GM19468 (cell line): ENCODE data around the gene SH3RF1.

ENCODE experiments used
- ATAC-seq: cut with Tn5 transposase; IDR thresholded peaks from one replicate; pipeline ENCODE4 v1.9.1; 2021; ENCODE audit warnings: mild to moderate bottlenecking, moderate library complexity, moderate number of reproducible peaks; ENCODE audit not compliant: unreplicated experiment; ENCODE audit errors: extremely low read depth

The SH3RF1 gene

GRCh38 chr4:169054879-169055278, 215.9 kb downstream of the SH3RF1 start:
- no peak for ATAC-seq

- ATAC-seq: no peak
Observed at GRCh38 chr4:169052594-169052945, 218.2 kb downstream of the SH3RF1 start.

GRCh38 chr4:169051761-169052593, 218.8 kb downstream of the SH3RF1 start:
- no peak for ATAC-seq

- no peak for ATAC-seq
Observed at GRCh38 chr4:169050881-169051760, 219.6 kb downstream of the SH3RF1 start.

GRCh38 chr4:169050284-169050683, 220.5 kb downstream of the SH3RF1 start:
- no peak for ATAC-seq

- no peak for ATAC-seq
Observed at GRCh38 chr4:169048868-169049414, 221.8 kb downstream of the SH3RF1 start.

- no peak for ATAC-seq
Observed at GRCh38 chr4:169047956-169048355, 222.8 kb downstream of the SH3RF1 start.

DNA sequence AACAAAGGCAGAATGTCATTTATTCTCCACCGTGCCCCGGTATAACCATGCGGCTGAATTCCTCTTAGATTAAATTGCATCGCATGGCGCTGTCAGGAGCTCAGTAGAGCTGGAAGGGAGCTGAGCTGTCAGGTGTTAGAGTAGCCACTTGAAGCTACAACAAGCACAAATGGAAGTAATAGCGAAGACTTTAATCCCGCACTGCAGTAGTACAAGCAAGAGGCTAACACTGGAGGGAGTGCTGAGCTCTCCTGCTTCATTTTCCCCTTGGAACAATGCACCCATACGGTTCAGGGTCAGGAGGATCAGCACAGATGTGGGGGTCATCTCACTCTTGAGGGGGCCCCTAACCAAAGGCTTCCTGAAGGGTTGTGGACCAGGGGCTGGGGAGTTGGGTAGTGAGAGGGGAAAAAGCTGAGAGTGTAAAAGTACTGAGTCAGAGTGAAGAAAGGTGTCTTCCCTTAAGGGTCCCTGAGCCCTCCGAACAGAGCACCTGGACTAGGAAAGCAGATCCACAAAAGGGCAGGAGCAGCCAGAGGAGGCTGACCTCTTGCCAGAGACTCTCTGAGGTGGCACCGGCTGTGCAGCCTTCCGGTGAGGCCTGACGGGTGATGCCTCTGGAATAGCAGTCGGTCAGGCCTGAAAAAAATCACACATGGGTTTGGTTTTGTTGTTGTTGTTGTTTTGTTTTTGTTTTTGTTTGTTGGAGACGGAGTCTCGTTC, 224.7 kb downstream of the SH3RF1 start:
- ATAC-seq: no peak

DNA sequence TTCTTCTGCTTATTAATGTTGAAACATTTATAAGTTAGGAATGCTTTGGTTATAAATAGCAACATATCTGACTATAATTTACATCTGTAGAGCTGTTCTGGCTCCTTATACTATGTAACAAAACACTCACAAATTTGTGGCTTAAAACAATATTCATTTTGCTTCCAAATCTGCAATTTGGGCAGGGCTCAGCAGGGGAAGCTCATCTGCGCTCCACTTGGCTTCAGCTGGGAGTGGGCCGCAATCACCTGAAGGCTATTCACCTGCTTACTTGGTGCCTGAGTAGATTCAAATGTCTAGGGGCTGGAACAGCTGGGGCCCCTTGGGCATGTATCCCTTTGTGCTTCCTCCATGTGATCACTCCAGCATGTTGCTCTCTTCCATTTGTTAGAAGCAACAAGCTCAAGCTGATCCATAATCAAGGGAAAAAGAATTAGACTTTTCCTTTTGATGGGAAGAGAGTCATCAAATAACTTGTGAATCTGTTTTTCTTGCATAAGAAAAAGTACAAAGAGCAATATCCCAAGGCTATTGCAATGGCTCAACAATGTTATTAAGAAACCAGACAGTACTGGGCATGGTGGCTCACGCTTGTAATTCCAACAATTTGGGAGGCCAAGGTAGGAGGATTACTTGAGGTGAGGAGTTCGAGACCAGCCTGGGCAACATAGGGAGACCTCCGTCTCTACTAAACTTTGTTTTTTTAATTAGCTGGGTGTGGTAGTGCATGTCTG, 225.9 kb downstream of the SH3RF1 start:
- ATAC-seq: no peak
